IMR-90 (cell line): ENCODE data around the gene ECT2.

Experiments used
- BHLHE40 ChIP-seq: fragments of 150-350 bp; IDR thresholded peaks from 2 replicates; pipeline ENCODE4 v1.6.1; 2016; ENCODE audit warnings: mild to moderate bottlenecking, low read depth, low read length
- CEBPB ChIP-seq: IDR thresholded peaks from 2 replicates; pipeline ENCODE4 v1.6.1; 2012; ENCODE audit warnings: low read depth, low read length, improper control_type of control experiment
- FOS ChIP-seq: fragments of 150-350 bp; IDR thresholded peaks from 2 replicates; pipeline ENCODE4 v1.6.1; 2016; ENCODE audit warnings: low read depth, low read length
- MAFK ChIP-seq: IDR thresholded peaks from 2 replicates; pipeline ENCODE4 v1.6.1; 2012; ENCODE audit warnings: low read depth, low read length, improper control_type of control experiment
- MAZ ChIP-seq: IDR thresholded peaks from 2 replicates; pipeline ENCODE4 v1.6.1; 2012; ENCODE audit warnings: low read depth, mild to moderate bottlenecking, low read length, improper control_type of control experiment, moderate library complexity, borderline replicate concordance
- POLR2A ChIP-seq: IDR thresholded peaks from 2 replicates; pipeline ENCODE4 v1.6.1; 2012; ENCODE audit warnings: mild to moderate bottlenecking, low read depth, low read length
- RAD21 ChIP-seq: IDR thresholded peaks from 2 replicates; pipeline ENCODE4 v1.6.1; 2012; ENCODE audit warnings: low read length, improper control_type of control experiment
- RCOR1 ChIP-seq: IDR thresholded peaks from 2 replicates; pipeline ENCODE4 v1.6.1; 2012; ENCODE audit warnings: mild to moderate bottlenecking, low read length, improper control_type of control experiment; ENCODE audit not compliant: insufficient replicate concordance
- RFX5 ChIP-seq: IDR thresholded peaks from 2 replicates; pipeline ENCODE4 v1.8.0; 2012; ENCODE audit warnings: low read depth, mild to moderate bottlenecking, low read length, moderate library complexity
- SMC3 ChIP-seq: fragments of 150-350 bp; IDR thresholded peaks from 2 replicates; pipeline ENCODE4 v1.6.1; 2016; ENCODE audit warnings: low read depth, mild to moderate bottlenecking, antibody characterized with exemption, low read length, moderate library complexity
- TF ChIP-seq, protein P1 (sequence below): conservative IDR thresholded peaks from 2 replicates; pipeline ENCODE4 v1.5.1; 2012; ENCODE audit warnings: mild to moderate bottlenecking, low read depth, low read length, improper control_type of control experiment
- TF ChIP-seq, protein P2 (sequence below): fragments of 150-350 bp; IDR thresholded peaks from 2 replicates; pipeline ENCODE4 v1.6.1; 2017; ENCODE audit warnings: mild to moderate bottlenecking, antibody characterized with exemption, low read length, low read depth
- TF ChIP-seq, protein P3 (sequence below): fragments of 150-350 bp; IDR thresholded peaks from 2 replicates; pipeline ENCODE4 v1.6.1; 2016; ENCODE audit warnings: low read depth, mild to moderate bottlenecking, low read length, moderate library complexity, borderline replicate concordance

DNA sequence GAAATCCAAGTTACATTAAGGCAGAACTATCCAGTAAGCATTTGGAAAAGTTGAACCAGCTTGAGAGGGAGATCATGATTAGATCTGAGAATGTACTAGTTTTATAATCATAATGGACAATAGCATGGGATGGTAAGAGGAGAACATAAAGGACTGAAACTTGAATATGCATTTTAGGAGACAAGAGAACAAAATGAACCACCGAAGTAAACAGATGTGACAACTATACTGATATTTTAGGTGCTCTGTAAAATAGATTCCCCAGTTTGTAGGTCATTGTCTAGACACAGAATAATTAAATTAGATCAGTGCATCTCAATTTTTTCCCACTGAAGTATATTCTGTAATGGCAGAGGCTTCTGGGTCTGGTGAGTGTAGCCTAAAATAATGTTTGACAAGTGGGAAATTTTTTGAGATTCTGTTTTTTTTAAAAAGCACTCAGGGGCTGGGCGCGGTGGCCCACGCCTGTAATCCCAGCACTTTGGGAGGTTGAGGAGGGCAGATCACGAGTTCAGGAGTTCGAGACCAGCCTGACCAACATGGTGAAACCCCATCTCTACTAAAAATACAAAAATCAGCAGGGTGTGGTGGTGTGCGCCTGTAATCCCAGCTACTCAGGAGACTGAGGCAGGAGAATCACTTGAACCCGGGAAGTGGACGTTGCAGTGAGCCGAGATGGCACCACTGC, 16.3 kb downstream of the ECT2 start:
- TF ChIP-seq RFX5 (no peak), POLR2A (no peak), BHLHE40 (no peak), RCOR1 (no peak), FOS (no peak), RAD21 (no peak), CEBPB (no peak), MAFK (no peak), SMC3 (no peak), MAZ (no peak)
- TF ChIP-seq, protein P1, sequence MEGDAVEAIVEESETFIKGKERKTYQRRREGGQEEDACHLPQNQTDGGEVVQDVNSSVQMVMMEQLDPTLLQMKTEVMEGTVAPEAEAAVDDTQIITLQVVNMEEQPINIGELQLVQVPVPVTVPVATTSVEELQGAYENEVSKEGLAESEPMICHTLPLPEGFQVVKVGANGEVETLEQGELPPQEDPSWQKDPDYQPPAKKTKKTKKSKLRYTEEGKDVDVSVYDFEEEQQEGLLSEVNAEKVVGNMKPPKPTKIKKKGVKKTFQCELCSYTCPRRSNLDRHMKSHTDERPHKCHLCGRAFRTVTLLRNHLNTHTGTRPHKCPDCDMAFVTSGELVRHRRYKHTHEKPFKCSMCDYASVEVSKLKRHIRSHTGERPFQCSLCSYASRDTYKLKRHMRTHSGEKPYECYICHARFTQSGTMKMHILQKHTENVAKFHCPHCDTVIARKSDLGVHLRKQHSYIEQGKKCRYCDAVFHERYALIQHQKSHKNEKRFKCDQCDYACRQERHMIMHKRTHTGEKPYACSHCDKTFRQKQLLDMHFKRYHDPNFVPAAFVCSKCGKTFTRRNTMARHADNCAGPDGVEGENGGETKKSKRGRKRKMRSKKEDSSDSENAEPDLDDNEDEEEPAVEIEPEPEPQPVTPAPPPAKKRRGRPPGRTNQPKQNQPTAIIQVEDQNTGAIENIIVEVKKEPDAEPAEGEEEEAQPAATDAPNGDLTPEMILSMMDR: no peak
- TF ChIP-seq, protein P2, sequence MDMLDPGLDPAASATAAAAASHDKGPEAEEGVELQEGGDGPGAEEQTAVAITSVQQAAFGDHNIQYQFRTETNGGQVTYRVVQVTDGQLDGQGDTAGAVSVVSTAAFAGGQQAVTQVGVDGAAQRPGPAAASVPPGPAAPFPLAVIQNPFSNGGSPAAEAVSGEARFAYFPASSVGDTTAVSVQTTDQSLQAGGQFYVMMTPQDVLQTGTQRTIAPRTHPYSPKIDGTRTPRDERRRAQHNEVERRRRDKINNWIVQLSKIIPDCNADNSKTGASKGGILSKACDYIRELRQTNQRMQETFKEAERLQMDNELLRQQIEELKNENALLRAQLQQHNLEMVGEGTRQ: no peak
- TF ChIP-seq, protein P3, sequence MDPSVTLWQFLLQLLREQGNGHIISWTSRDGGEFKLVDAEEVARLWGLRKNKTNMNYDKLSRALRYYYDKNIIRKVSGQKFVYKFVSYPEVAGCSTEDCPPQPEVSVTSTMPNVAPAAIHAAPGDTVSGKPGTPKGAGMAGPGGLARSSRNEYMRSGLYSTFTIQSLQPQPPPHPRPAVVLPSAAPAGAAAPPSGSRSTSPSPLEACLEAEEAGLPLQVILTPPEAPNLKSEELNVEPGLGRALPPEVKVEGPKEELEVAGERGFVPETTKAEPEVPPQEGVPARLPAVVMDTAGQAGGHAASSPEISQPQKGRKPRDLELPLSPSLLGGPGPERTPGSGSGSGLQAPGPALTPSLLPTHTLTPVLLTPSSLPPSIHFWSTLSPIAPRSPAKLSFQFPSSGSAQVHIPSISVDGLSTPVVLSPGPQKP: no peak
